ENCODE measurements around the gene RTF1. TPM values are rescaled to one million over a fixed set of nuclear protein-coding genes. Genes with fewer than 3 reads are reported as not detected.
A peak's percentile ranks its signal among the peaks of the same experiment; 100 is the strongest.

The RTF1 gene
- total RNA-seq, 4 donors from 2014 or later: 23.4 to 73.0 (median 37.2) TPM

DNA sequence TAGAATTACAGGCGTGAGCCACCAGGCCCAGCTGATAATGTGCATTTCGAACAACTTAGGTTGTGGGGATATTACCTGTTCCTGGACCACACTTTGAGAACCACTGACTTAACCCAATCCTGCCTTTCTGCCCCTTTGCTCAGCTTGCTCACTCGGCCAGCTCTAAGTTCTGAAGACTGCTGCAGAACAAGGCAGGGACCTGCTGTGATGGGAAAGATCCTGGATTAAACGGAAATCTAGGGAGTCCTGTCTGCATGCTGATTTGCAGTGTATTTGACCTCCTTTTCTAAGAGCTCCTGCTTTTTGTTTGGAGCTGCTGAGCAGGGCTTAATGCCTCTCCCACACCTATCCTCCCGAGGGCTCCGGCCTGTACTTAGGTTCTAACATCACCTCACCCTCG is 93.8 kb downstream of the RTF1 start:
- intact Hi-C loops (cut with DNase I; ENCODE audit: low total_unique reads): no loop called here
- WGBS, 2 donors: 64 to 76% methylated on average over 7 of the region's 7 CpGs
- TF ChIP-seq, protein P1, sequence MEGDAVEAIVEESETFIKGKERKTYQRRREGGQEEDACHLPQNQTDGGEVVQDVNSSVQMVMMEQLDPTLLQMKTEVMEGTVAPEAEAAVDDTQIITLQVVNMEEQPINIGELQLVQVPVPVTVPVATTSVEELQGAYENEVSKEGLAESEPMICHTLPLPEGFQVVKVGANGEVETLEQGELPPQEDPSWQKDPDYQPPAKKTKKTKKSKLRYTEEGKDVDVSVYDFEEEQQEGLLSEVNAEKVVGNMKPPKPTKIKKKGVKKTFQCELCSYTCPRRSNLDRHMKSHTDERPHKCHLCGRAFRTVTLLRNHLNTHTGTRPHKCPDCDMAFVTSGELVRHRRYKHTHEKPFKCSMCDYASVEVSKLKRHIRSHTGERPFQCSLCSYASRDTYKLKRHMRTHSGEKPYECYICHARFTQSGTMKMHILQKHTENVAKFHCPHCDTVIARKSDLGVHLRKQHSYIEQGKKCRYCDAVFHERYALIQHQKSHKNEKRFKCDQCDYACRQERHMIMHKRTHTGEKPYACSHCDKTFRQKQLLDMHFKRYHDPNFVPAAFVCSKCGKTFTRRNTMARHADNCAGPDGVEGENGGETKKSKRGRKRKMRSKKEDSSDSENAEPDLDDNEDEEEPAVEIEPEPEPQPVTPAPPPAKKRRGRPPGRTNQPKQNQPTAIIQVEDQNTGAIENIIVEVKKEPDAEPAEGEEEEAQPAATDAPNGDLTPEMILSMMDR (IDR thresholded peaks at IDR 0.05): no peak
- TF ChIP-seq POLR2A (IDR thresholded peaks at IDR 0.05): no peak
- no peak overlapping the region for H3K4me3 ChIP-seq (ENCODE audit: low read depth, poor library complexity, severe bottlenecking)
- DNase-seq (ENCODE audit: low spot score in 2 of 2): no peak

DNA sequence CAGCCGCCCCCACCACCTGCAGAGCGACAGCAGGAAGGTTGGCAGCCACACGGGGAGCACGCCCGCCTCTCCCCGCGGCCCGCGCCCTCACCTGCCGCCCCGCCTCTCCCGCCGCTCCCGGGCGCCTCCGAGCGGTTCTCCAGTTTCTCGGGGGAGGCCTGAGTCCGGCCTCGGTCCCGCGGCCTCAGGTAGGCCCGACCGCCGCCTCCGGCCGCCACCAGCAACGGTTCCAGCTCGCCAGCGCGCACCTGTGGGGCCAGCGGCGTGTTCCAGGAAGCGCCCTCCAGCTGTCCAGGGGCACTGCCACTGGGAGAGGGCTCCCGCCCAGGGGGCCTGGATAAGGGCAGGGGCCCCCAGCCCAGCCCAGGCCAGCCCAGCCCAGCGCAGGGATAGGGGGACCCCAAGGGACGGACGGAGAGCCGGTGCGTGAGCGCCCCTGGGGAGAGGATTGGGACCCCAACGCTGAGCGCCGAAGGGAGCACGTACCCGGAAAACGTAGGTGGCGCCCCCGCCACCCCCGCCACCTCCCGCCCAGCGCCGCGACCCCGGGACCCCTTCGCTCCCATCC is 94.5 kb downstream of the RTF1 start:
- intact Hi-C loops (cut with DNase I; ENCODE audit: low total_unique reads): no loop called here
- WGBS, 2 donors: 9 to 17% methylated on average over 23 to 38 of the region's 56 CpGs
- no peak overlapping the region for H3K4me3 ChIP-seq (ENCODE audit: low read depth, poor library complexity, severe bottlenecking)
- TF ChIP-seq POLR2A (IDR thresholded peaks at IDR 0.05): no peak
- TF ChIP-seq, protein P1 (IDR thresholded peaks at IDR 0.05): no peak
- no peak for DNase-seq (ENCODE audit: low spot score in 2 of 2)

DNA sequence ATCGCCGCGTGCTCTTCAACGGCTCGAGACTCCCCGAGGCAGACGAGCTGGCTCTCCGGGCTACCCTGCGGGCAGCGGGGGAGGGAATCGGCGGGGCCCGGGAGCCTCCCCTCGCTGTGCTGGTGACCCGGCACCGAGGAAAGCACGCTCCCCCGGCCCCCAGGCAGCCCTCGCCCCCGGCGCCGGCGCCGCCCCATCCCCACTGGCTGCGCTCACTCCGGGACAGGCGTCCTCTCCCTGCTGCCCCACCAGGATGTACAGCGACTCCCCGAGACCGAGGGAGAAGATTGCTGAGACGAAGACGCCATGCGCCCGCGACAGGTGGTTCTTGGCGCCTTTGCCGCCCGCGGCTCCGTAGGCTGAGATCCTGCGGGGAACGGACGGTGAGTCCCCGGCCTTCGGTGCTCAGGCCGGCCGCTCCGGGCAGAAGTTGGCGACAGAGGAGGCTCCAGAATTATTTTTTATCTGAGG is 95.0 kb downstream of the RTF1 start:
- intact Hi-C loops (cut with DNase I; ENCODE audit: low total_unique reads): no loop called here
- no peak for DNase-seq (ENCODE audit: low spot score in 2 of 2)
- 0 to 2% methylated on average over 19 to 21 of the region's 49 CpGs for WGBS, 2 donors
- TF ChIP-seq, protein P1 (IDR thresholded peaks at IDR 0.05): no peak
- no peak for TF ChIP-seq POLR2A (IDR thresholded peaks at IDR 0.05)
- no peak overlapping the region for H3K4me3 ChIP-seq (ENCODE audit: low read depth, poor library complexity, severe bottlenecking)

DNA sequence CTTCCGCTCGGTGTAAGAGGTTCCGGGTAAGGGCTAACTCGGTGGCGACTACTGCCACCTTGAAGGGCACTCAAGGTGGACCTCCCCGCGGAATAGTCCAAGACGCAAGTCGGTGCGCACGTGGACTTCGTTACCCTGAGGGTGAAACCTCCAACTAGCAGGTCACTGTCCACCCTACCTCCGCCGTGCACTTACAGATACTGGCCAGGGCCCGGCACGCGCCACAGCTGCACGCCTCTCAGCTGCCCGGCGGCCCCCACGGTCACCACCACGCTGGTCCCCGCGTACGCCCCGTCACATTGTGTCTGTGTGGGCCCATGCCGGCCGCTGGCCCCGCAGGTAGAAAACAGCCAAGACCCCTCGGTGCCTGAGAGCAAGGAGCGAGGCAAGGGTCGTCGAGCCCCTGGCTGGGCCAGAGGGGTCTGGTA is 95.6 kb downstream of the RTF1 start:
- no peak for DNase-seq (ENCODE audit: low spot score in 2 of 2)
- TF ChIP-seq, protein P1 (IDR thresholded peaks at IDR 0.05): no peak
- no peak for TF ChIP-seq POLR2A (IDR thresholded peaks at IDR 0.05)
- WGBS, 2 donors: 7 to 8% methylated on average over 18 to 33 of the region's 33 CpGs

DNA sequence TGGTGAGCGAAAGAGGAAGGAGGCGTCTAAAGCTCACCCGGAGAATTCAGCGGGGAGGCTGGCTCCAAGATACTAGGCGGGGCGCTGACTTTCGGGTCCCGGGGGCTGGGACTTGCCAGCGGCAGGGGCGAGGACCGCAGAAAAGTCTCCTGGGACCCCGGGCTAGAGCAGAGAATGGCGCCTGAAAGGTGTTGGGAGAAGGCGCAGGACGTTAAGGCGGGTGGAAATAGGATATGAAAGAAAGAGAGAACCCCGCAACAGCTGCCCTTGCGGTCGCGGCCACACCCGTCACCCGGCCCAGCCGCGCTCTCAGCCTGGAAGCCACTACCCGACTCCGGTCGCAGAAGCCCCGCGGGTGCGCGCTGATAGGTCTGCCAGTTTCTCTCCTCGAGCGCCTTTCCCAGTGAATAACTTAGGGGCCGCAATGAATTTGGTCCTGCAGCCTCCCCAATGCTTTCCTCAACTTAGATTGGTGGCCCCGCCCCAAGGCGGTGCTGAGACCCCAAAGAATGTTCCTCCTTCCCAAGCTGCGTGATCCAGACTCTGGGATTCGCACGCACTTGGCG is 96.1 kb downstream of the RTF1 start:
- DNase-seq (ENCODE audit: low spot score in 2 of 2): no peak
- TF ChIP-seq, protein P1 (IDR thresholded peaks at IDR 0.05): no peak
- no peak for TF ChIP-seq POLR2A (IDR thresholded peaks at IDR 0.05)
- intact Hi-C loops (cut with DNase I; ENCODE audit: low total_unique reads): no loop called here
- H3K4me3 ChIP-seq (ENCODE audit: low read depth, poor library complexity, severe bottlenecking): peak overlapping the region; percentile 9
- WGBS, 2 donors: 0 to 3% methylated on average over 38 to 40 of the region's 40 CpGs

More for the DNA sequence above, 95.6 kb downstream of the RTF1 start:
- H3K4me3 ChIP-seq (ENCODE audit: low read depth, poor library complexity, severe bottlenecking): peak overlapping the region; percentile 9
- intact Hi-C loops (cut with DNase I; ENCODE audit: low total_unique reads): no loop called here

Measured in lower leg skin (tissue), 4 donors.